Liver (tissue), 3 donors: ENCODE results near the gene RAB37.

Experiments used
- ATF3 ChIP-seq: IDR thresholded peaks from 2 replicates; pipeline ENCODE4 v1.6.1; 2016; ENCODE audit warnings: antibody characterized with exemption
- CTCF ChIP-seq: fragments of 150-350 bp; IDR thresholded peaks from 2 replicates; pipeline ENCODE4 v1.5.1; 2017; ENCODE audit warnings: improper control_type of control experiment, low read depth, low read length; ENCODE audit not compliant: missing input control
- HNF4A ChIP-seq, 2 donors: conservative IDR thresholded peaks; 2 replicates each; pipeline ENCODE4 v1.6.1; 2016; ENCODE audit warnings: antibody characterized with exemption in 2 of 2, mild to moderate bottlenecking in 2 of 2
- JUND ChIP-seq, 2 donors: IDR thresholded peaks; 2 replicates each; pipeline ENCODE4 v1.6.1; 2016; ENCODE audit warnings: antibody characterized with exemption in 2 of 2
- MAX ChIP-seq: IDR thresholded peaks from 2 replicates; pipeline ENCODE4 v1.6.1; 2016; ENCODE audit warnings: antibody characterized with exemption
- YY1 ChIP-seq: IDR thresholded peaks from 2 replicates; pipeline ENCODE4 v1.6.1; 2016; ENCODE audit warnings: antibody characterized with exemption, mild to moderate bottlenecking
- donor health status: healthy.
- donor health status: healthy.

GRCh38 chr17:74733365-74734122 is 3.5 kb upstream of the RAB37 start:
- TF ChIP-seq JUND (IDR thresholded peaks at IDR 0.05) (no peak), CTCF (no peak), MAX (no peak), ATF3 (no peak), YY1 (no peak), HNF4A (conservative IDR thresholded peaks at IDR 0.05) (no peak)
